GM18520 (cell line): ENCODE measurements around the gene SEC16A.

Source experiments
- ATAC-seq: cut with Tn5 transposase; IDR thresholded peaks from one replicate; pipeline ENCODE4 v1.9.1; 2021; ENCODE audit not compliant: unreplicated experiment

SEC16A gene

GRCh38 chr9:136467766-136468165 lies 15.1 kb downstream of the SEC16A start:
- no peak for ATAC-seq

GRCh38 chr9:136466155-136466541 lies 16.7 kb downstream of the SEC16A start:
- no peak for ATAC-seq

DNA sequence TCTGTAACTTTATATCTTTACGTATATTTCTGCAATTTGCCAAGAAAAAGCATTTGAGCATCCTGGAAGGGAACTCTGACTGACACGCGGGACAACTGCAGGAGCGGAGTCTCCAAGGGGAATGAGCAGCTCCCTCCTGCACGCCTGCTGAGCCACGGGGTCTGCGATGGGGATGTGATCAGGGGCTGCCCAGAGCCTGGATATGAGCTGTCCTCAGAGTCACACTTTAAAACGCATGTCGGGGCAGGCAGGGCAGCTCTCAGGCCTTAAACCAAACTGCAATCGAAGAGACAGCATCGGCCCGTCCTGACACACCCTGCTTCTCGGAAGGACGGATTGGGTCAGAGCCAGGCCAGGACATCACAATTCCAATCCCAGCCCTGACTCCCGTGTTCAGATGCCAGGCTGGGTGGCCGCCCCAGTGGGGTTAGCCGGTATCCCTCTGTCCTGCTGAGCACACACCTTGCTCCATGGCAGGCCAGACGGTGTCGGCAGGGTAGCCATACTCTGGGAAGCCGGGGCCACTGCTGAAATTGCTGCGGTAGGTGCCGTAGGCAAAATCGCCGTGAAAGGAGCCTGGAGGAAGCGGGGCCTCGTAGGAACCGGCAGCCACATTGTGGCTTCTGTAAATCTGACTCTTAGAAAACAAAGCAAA lies 17.2 kb downstream of the SEC16A start:
- ATAC-seq: no peak

DNA sequence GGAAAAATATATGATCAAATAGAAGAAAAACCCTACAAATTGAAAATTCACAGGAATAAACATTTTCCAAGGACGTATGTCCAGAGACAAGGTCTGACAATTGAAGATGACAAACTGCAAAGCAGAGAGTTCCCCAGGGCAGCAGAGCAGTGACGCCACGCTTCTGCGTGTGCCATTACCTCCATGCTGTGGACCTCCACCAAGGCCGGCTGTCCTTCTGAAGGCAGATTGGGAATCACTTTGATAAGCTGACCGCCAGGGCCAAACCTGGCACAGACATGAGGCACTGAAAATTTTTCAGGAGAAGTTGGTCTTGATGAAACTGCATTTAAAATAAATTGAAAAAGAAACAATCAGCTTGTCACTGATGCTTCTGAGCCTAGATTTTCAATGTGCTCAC lies 18.6 kb downstream of the SEC16A start:
- ATAC-seq: no peak

- no peak for ATAC-seq
Measured at GRCh38 chr9:136463578-136463977, 19.3 kb downstream of the SEC16A start.

- no peak for ATAC-seq
Measured at GRCh38 chr9:136462664-136463063, 20.2 kb downstream of the SEC16A start.

- ATAC-seq: no peak
Measured at GRCh38 chr9:136460772-136461325, 22.0 kb downstream of the SEC16A start.

DNA sequence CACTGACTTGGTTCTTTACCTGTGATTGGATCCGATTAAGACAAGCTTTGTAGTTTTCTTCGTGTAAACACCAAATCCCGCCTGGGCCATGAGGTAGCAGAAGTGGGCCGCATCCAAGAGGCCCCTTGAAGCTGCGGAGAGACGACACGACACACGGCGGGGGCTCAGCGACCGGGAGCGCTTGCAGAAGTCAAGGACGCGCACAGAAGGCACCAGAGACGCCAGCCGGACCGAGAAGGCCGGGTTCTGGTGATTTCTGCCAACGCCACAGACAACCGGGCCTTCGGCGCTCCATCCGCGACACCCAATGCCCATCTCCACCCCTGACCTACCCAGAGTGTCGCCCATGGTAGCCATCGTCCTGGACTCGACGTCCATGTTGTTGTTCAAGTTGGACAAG lies 23.4 kb downstream of the SEC16A start:
- ATAC-seq: no peak

DNA sequence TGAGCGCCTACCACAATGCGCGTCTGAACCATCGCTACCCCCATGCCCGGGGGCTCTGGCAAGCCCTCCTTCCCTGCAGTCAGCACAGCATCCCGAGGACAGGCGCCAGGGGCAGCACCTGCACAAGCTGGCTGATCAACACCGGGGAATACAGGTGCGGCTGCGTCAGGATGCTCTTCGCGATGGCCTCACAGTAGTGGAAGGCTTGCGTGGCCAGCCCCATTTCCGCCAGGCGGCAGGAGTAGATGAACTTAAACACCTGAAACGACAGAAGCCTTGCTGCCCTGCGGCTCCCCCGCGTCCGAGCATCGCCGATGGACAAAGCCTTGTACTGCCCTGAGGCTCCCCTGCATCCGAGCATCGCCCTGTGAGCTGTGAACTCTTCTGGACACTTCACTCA lies 25.5 kb downstream of the SEC16A start:
- ATAC-seq: no peak

- ATAC-seq: no peak
Measured at GRCh38 chr9:136456258-136456657, 26.6 kb downstream of the SEC16A start.

GRCh38 chr9:136455043-136456002 lies 27.5 kb downstream of the SEC16A start:
- ATAC-seq: no peak

GRCh38 chr9:136454026-136454796 lies 28.6 kb downstream of the SEC16A start:
- ATAC-seq: no peak

GRCh38 chr9:136453326-136453725 lies 29.5 kb downstream of the SEC16A start:
- ATAC-seq: no peak

- no peak for ATAC-seq
Measured at GRCh38 chr9:136451221-136451877, 31.5 kb downstream of the SEC16A start.

- ATAC-seq: no peak
Measured at GRCh38 chr9:136448655-136449054, 34.2 kb downstream of the SEC16A start.

- no peak for ATAC-seq
Measured at GRCh38 chr9:136447173-136447778, 35.6 kb downstream of the SEC16A start.

DNA sequence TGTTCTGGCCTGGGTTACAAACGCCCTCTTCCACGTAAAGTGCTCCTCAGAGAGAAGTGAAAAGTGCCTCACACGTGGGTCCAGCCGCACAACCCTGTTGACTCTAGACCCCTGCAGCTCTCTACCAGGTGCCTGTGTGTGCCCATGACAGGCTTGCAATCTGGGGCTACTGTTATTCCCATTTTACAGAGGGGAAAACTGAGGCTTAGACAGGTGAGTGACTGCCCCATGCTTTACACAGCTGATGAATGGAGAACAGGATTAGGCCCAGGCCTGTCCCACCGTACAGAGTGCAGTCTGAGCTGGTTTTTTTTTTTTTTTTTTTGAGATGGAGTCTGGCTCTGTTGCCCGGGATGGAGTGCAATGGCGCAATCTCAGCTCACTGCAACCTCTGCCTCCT lies 37.0 kb downstream of the SEC16A start:
- no peak for ATAC-seq

DNA sequence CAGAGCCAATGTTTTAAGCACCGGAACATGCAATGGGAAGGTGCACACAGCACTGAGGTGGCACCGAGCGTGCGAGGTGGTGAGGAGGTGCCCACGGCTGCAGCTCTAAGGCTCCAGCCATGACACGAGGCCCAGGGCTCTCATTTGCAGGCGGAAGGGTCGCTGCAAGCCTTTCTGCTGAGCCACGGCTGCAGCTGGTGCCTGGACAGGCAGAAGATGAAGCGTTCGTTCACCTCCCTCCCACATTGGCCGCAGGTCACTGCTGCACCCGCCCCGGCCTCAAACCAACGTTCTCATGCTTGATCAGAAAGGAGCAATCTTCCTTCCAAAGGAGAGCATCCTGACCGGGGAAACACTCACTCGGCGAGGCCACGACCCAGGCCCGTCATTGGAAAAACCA lies 38.7 kb downstream of the SEC16A start:
- no peak for ATAC-seq

DNA sequence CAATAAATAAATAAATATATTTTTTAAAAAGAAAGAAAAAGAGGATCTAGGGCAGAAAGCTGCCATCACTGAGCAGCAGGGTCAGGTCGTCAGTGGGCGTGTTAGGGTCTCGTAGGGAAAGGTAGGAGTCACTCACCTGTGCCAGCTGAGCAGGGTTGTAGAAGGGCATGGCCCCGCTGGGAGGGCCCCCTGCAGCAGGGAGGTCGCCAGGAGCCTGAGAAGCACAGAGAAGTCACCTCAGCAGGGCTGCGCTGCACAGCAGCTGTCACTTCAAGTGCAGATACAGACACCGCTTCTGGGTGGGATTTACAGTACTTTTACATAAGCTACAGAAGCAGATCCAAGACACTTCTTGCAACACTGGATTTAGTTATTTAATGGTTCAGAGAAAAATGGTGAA lies 39.2 kb downstream of the SEC16A start:
- ATAC-seq: no peak

DNA sequence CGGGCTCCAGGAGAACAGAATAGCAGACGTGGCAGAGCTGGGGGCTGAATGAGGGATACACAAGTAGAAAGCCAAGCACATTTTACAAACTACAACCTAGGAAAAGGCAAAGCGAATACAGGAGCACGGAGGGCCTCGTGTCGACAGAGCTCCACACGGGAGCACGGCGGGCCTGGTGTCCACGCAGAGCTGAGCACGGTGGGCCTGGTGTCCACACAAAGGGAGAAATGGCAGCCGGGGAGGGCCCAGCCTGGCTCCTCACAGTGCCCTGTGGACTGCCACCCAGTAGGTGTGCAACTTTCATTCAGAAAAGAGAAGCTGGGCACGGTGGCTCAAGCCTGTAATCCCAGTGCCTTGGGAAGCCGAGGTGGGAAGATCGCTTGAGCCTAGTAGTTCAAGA lies 39.8 kb downstream of the SEC16A start:
- no peak for ATAC-seq
